Coronary artery (tissue), 2 donors: ENCODE measurements around the gene DHDH.
"Not testable (repeated sequence)": the region's sequence is repeated elsewhere in the genome, so short reads cannot be mapped to it uniquely, and the experiment has no call there.

Source experiments
- DNase-seq: peaks from one replicate; pipeline ENCODE4 v3.0.0-alpha.2; 2017; ENCODE audit warnings: low spot score
- H3K27ac ChIP-seq, 2 donors: fragments of 200-600 bp; sonication (generic); one replicate each; pipeline ENCODE4 v1.5.1; 2016 to 2019
- H3K4me3 ChIP-seq: fragments of 200-600 bp; sonication (generic); 2 replicates; pipeline ENCODE4 v1.5.1; 2016; ENCODE audit warnings: mild to moderate bottlenecking, moderate library complexity
- CTCF ChIP-seq: fragments of 200-600 bp; sonication (generic); IDR thresholded peaks from one replicate; pipeline ENCODE4 v1.5.1; 2019; ENCODE audit warnings: antibody characterized with exemption

DHDH gene

DNA sequence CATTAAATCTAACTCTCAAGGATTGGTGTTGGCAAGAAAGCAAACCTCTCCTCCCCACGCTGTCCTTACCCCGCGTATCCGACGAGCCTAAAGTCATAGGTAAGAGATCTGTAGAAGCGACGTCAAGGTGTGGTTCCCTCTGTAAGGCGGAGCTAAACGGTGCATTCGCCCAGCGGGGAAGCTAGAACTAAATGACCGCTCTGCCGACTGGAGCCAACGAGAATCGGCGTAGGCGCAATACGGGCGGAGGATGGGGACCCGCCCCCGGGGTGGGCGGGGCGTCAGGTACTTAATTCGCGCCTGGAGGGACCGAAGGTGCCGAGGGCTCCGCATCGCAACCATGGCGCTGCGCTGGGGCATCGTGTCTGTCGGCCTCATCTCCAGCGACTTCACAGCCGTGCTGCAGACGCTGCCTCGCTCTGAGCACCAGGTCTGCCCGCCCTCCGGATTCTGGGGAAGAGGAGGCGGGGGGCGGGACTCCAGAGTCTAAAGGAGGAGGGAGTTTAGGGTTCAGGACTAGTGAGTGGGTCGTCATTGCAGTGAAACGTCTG lies at the start of gene DHDH:
DHDH (plus strand) TSS at position 318 of the 551 bp plus-strand sequence; CDS start at position 341, 23 bp downstream.
- no peak for TF ChIP-seq CTCF
- Histone ChIP-seq H3K27ac (no peak within 1 kb of the TSS), H3K4me3 (peak within 1 kb of the TSS; percentile 70)
- DNase-seq: no peak

- H3K4me3 ChIP-seq: no peak overlapping the region
- TF ChIP-seq CTCF: no peak
- DNase-seq: no peak
- H3K27ac ChIP-seq: no peak overlapping the region
Measured at GRCh38 chr19:48883726-48884125, 49.8 kb upstream of the DHDH start.

- Histone ChIP-seq H3K27ac (no peak overlapping the region), H3K4me3 (no peak overlapping the region)
- DNase-seq: no peak
- no peak for TF ChIP-seq CTCF
Measured at GRCh38 chr19:48887861-48888612, 45.5 kb upstream of the DHDH start.

DNA sequence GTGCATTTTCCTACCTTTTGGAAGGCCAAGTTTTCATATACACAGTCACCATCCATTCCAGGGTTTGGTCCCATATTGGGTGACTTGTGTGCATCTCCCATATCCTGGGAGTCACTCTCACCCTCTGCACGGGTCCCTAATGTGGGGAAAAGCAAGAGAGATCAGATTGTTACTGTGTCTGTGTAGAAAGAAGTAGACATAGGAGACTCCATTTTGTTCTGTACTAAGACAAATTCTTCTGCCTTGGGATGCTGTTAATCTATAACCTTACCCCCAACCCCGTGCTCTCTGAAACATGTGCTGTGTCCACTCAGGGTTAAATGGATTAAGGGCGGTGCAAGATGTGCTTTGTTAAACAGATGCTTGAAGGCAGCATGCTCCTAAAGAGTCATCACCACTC lies 44.0 kb upstream of the DHDH start:
- not testable (repeated sequence) for H3K27ac ChIP-seq, H3K4me3 ChIP-seq, DNase-seq

- no peak overlapping the region for H3K27ac ChIP-seq
- no peak for TF ChIP-seq CTCF
- no peak overlapping the region for H3K4me3 ChIP-seq
- no peak for DNase-seq
Measured at GRCh38 chr19:48890551-48890950, 42.9 kb upstream of the DHDH start.

GRCh38 chr19:48895226-48895625 lies 38.3 kb upstream of the DHDH start:
- H3K27ac ChIP-seq: no peak overlapping the region
- no peak for DNase-seq
- TF ChIP-seq CTCF: no peak
- no peak overlapping the region for H3K4me3 ChIP-seq

DNA sequence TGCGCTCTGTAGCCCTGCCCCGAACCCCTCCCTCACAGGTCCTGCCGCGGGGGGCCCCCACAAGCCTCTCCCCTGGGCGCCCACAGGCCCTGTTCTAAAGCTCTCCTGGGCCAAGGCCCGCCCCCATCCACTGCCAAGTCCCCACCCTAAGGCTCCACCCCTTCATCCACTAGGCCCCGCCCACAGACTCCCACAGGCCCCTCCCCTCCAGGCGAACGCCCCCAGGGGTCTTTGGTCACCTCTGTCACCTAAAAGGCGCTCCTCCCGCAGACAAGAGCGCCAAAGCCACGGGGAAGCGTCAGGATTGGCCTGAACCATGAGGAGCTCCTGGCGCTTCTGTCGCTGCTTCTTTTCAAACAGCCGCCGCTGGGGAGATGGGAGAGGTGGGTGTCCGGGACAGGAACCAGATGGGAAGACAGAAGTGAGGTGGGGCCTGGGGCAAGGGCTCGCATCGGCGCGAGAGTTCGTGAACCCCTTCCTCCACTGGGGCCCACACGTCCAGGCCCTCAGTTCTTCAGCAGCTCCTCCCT lies 37.2 kb upstream of the DHDH start:
- peak overlapping the region; percentile 59 for H3K4me3 ChIP-seq
- TF ChIP-seq CTCF: no peak
- DNase-seq: no peak
- H3K27ac ChIP-seq: peak overlapping the region in 1 of 2 donors; percentile 48
